Ishikawa (cell line): ENCODE measurements around the gene TRAPPC8.

Experiments used
- EP300 ChIP-seq: IDR thresholded peaks from 2 replicates; pipeline ENCODE4 v1.6.1; 2012; ENCODE audit warnings: borderline replicate concordance
- FOXM1 ChIP-seq: IDR thresholded peaks from 2 replicates; pipeline ENCODE4 v1.6.1; 2012; ENCODE audit warnings: low read depth, borderline replicate concordance
- REST ChIP-seq: IDR thresholded peaks from 2 replicates; pipeline ENCODE4 v1.6.1; 2012; ENCODE audit warnings: low read depth, mild to moderate bottlenecking
- TAF1 ChIP-seq: IDR thresholded peaks from 2 replicates; pipeline ENCODE4 v1.6.1; 2012; ENCODE audit warnings: low read depth, mild to moderate bottlenecking
- TEAD4 ChIP-seq: IDR thresholded peaks from 2 replicates; pipeline ENCODE4 v1.6.1; 2012
- USF1 ChIP-seq: IDR thresholded peaks from 2 replicates; pipeline ENCODE4 v1.6.1; 2012
- YY1 ChIP-seq: IDR thresholded peaks from 2 replicates; pipeline ENCODE4 v1.6.1; 2012; ENCODE audit warnings: low read depth

- no peak for TF ChIP-seq USF1
- TF ChIP-seq TAF1 = no peak
- TF ChIP-seq TEAD4 = no peak
- no peak for TF ChIP-seq EP300
- no peak for TF ChIP-seq YY1
- no peak for TF ChIP-seq REST
- TF ChIP-seq FOXM1 = no peak
Measured at GRCh38 chr18:31793531-31793930, 149.4 kb downstream of the TRAPPC8 start.
